GM23338 (cell line): Measurements from ENCODE around the gene GLI3. TPM values are rescaled to one million over a fixed set of nuclear protein-coding genes. Genes with fewer than 3 reads are reported as not detected.

Source experiments
- CTCF ChIP-seq, 2 experiments: fragments of 200-600 bp in 1 of 2; sonication (generic) in 1 of 2; conservative IDR thresholded peaks; 2 replicates each; pipeline versions ENCODE4 v1.5.1 to v1.6.1; 2016 to 2017; ENCODE audit warnings: antibody characterized with exemption in 2 of 2, low read depth in 2 of 2, mild to moderate bottlenecking in 2 of 2, moderate library complexity in 1 of 2
- EZH2 ChIP-seq: fragments of 200-600 bp; sonication (generic); IDR thresholded peaks from one replicate; pipeline ENCODE4 v1.8.0; 2017; ENCODE audit warnings: antibody characterized with exemption, mild to moderate bottlenecking, low read depth; ENCODE audit not compliant: unreplicated experiment
- EZH2phosphoT487 ChIP-seq: fragments of 200-600 bp; sonication (generic); IDR thresholded peaks from one replicate; pipeline ENCODE4 v1.8.1; 2018; ENCODE audit warnings: antibody characterized with exemption; ENCODE audit not compliant: unreplicated experiment
- NANOG ChIP-seq: IDR thresholded peaks from 2 replicates; pipeline ENCODE4 v1.6.1; 2016; ENCODE audit warnings: antibody characterized with exemption, borderline replicate concordance
- REST ChIP-seq: IDR thresholded peaks from one replicate; pipeline ENCODE4 v1.6.1; 2018; ENCODE audit warnings: antibody characterized with exemption; ENCODE audit not compliant: unreplicated experiment
- STAT1 ChIP-seq: IDR thresholded peaks from one replicate; pipeline ENCODE4 v1.6.1; 2016; ENCODE audit warnings: antibody characterized with exemption; ENCODE audit not compliant: unreplicated experiment
- ZNF114 ChIP-seq: fragments of 250-450 bp; sonication (Bioruptor Pico); IDR thresholded peaks from 2 replicates; pipeline ENCODE4 v1.5.0; 2020; ENCODE audit warnings: mild to moderate bottlenecking, moderate library complexity
- ZNF462 ChIP-seq: fragments of 250-450 bp; sonication (Bioruptor Pico); IDR thresholded peaks from 2 replicates; pipeline ENCODE4 v1.5.0; 2020; ENCODE audit warnings: mild to moderate bottlenecking, moderate library complexity
- polyA plus RNA-seq: library from polyadenylated mRNA; unstranded; fragments of >200 nt; fragmentation: Nextera tagmentation; extraction: Ambion mirVana; gene quantifications from 2 replicates; pipeline ENCODE4 v1.2.1, GENCODE V29; 2016
- total RNA-seq: library from RNA; depleted of rRNA; stranded (reverse); fragments of >200 nt; shearing (Covaris generic); gene quantifications from 2 replicates; pipeline ENCODE4 v1.2.3, GENCODE V29; 2014

The GLI3 gene
- total and polyA plus RNA-seq, 2 experiments from 2014 or later, result 16.1 to 17.9 TPM

- TF ChIP-seq ZNF462, result no peak
- no peak for TF ChIP-seq EZH2
- TF ChIP-seq STAT1, result no peak
- no peak for TF ChIP-seq EZH2phosphoT487
- no peak for TF ChIP-seq CTCF (conservative IDR thresholded peaks at IDR 0.05; ENCODE audit: low read depth in 2 of 2)
- TF ChIP-seq ZNF114, result no peak
- TF ChIP-seq REST, result no peak
- no peak for TF ChIP-seq NANOG
Measured at GRCh38 chr7:42022056-42022455, 215.0 kb downstream of the GLI3 start (continued).
